Smooth muscle cell (in vitro differentiated cells): ENCODE results near the gene TTL. TPM values are rescaled to one million over a fixed set of nuclear protein-coding genes. Genes with fewer than 3 reads are reported as not detected.
A peak's percentile ranks its signal among the peaks of the same experiment; 100 is the strongest.
"Not testable (repeated sequence)": the region's sequence is repeated elsewhere in the genome, so short reads cannot be mapped to it uniquely, and the experiment has no call there.

Source experiments
- DNase-seq: peaks from one replicate; lab custom pipeline; 2025; ENCODE audit not compliant: unreplicated experiment; lab: John Stamatoyannopoulos, UW
- H2AFZ ChIP-seq: fragments of 200-600 bp; sonication (generic); 2 replicates; pipeline ENCODE4 v1.6.0; 2016; ENCODE audit warnings: antibody characterized with exemption, low read depth, mild to moderate bottlenecking
- H3F3A ChIP-seq: fragments of 200-600 bp; sonication (generic); 2 replicates; pipeline ENCODE4 v1.6.0; 2017; ENCODE audit warnings: antibody characterized with exemption, low read depth
- H3K27ac ChIP-seq: fragments of 200-600 bp; sonication (generic); 2 replicates; pipeline ENCODE4 v1.5.1; 2016; ENCODE audit warnings: low read depth, mild to moderate bottlenecking
- H3K27me3 ChIP-seq: fragments of 200-600 bp; sonication (generic); 2 replicates; pipeline ENCODE4 v1.6.1; 2016; ENCODE audit warnings: low read depth, mild to moderate bottlenecking
- H3K36me3 ChIP-seq: fragments of 200-600 bp; sonication (generic); 2 replicates; pipeline ENCODE4 v1.5.1; 2016; ENCODE audit warnings: low read depth
- H3K4me1 ChIP-seq: fragments of 200-600 bp; sonication (generic); 2 replicates; pipeline ENCODE4 v1.5.1; 2016; ENCODE audit warnings: low read depth
- H3K4me2 ChIP-seq: fragments of 200-600 bp; sonication (generic); 2 replicates; pipeline ENCODE4 v1.6.0; 2016; ENCODE audit warnings: mild to moderate bottlenecking
- H3K4me3 ChIP-seq: fragments of 200-600 bp; sonication (generic); 2 replicates; pipeline ENCODE4 v1.5.1; 2016; ENCODE audit warnings: mild to moderate bottlenecking
- H3K79me2 ChIP-seq: fragments of 200-600 bp; sonication (generic); 2 replicates; pipeline ENCODE4 v1.6.0; 2016; ENCODE audit warnings: low read depth, mild to moderate bottlenecking
- H3K9ac ChIP-seq: fragments of 200-600 bp; sonication (generic); 2 replicates; pipeline ENCODE4 v1.6.0; 2016; ENCODE audit warnings: low read depth
- H3K9me3 ChIP-seq: fragments of 200-600 bp; sonication (generic); replicated peaks from 2 replicates; pipeline ENCODE4 v1.5.1; 2016; ENCODE audit warnings: low read depth
- H4K20me1 ChIP-seq: fragments of 200-600 bp; sonication (generic); 2 replicates; pipeline ENCODE4 v1.6.0; 2016; ENCODE audit warnings: low read depth
- WGBS: methylation state at CpG from one replicate; pipeline ENCODE4 v1.1.7; 2016; ENCODE audit warnings: low lambda C conversion rate; 5-methylcytosine and 5-hydroxymethylcytosine counted together
- polyA plus RNA-seq: library from polyadenylated mRNA; unstranded; fragments of >200 nt; fragmentation: Nextera tagmentation; extraction: Ambion mirVana; gene quantifications from 2 replicates; pipeline ENCODE4 v1.2.1, GENCODE V29; 2016
- total RNA-seq: library from RNA; depleted of rRNA; stranded (reverse); fragments of >200 nt; gene quantifications from 2 replicates; pipeline ENCODE4 v1.2.3, GENCODE V29; 2014
- TF ChIP-seq, protein P1 (sequence below): fragments of 200-600 bp; sonication (generic); IDR thresholded peaks from 2 replicates; pipeline ENCODE4 v1.5.1; 2017; ENCODE audit warnings: borderline replicate concordance, mild to moderate bottlenecking, antibody characterized with exemption; ENCODE audit not compliant: insufficient read depth, poor library complexity, severe bottlenecking

TTL gene
- total and polyA plus RNA-seq, 2 experiments from 2014 or later, result 33.2 to 36.7 TPM

DNA sequence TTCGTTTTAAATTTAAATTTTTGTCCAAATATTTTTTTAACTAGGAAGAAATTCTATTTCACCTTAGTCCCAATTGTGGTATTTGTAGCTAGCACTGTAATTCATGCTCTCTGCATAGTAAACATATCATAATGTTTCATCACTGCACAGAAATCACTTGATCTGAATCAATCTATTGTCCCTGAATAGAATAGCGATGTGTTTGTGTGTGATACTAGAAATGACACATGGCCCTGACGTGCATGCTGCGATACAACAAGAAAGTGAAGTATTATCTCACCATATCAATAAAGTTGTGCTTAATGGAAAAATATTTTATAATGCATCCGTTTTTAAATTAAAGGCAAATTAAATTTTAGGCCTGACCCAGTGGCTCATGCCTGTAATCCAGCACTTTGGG, 10.0 kb downstream of the TTL start:
- peaks cover 14% of the 10 kb centered on the region for H3F3A ChIP-seq

GRCh38 chr2:112493048-112493447, 11.1 kb downstream of the TTL start:
- H3K4me2 ChIP-seq, result peak overlapping the region; percentile 47
- no peak overlapping the region for H3K4me3 ChIP-seq
- TF ChIP-seq, protein P1, sequence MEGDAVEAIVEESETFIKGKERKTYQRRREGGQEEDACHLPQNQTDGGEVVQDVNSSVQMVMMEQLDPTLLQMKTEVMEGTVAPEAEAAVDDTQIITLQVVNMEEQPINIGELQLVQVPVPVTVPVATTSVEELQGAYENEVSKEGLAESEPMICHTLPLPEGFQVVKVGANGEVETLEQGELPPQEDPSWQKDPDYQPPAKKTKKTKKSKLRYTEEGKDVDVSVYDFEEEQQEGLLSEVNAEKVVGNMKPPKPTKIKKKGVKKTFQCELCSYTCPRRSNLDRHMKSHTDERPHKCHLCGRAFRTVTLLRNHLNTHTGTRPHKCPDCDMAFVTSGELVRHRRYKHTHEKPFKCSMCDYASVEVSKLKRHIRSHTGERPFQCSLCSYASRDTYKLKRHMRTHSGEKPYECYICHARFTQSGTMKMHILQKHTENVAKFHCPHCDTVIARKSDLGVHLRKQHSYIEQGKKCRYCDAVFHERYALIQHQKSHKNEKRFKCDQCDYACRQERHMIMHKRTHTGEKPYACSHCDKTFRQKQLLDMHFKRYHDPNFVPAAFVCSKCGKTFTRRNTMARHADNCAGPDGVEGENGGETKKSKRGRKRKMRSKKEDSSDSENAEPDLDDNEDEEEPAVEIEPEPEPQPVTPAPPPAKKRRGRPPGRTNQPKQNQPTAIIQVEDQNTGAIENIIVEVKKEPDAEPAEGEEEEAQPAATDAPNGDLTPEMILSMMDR, result no peak
- H3K79me2 ChIP-seq, result peaks cover 16% of the 10 kb centered on the region
- DNase-seq, result no peak
- H4K20me1 ChIP-seq, result peaks cover 12% of the 10 kb centered on the region
- WGBS, result 93% methylated on average over 3 of the region's 3 CpGs
- H3K4me1 ChIP-seq, result no peaks in the 10 kb centered on the region
- H2AFZ ChIP-seq, result no peak overlapping the region
- no peak overlapping the region for H3K9ac ChIP-seq
- H3K27ac ChIP-seq, result peak overlapping the region; percentile 48
- peaks cover 14% of the 10 kb centered on the region for H3F3A ChIP-seq
- H3K27me3 ChIP-seq, result no peaks in the 10 kb centered on the region
- no peaks in the 10 kb centered on the region for H3K36me3 ChIP-seq
- no peaks in the 10 kb centered on the region for H3K9me3 ChIP-seq

More for the DNA sequence above, 10.0 kb downstream of the TTL start:
- H3K4me3 ChIP-seq, result no peak overlapping the region
- no peak overlapping the region for H3K9ac ChIP-seq
- no peak for DNase-seq
- peaks cover 19% of the 10 kb centered on the region for H4K20me1 ChIP-seq
- no peaks in the 10 kb centered on the region for H3K36me3 ChIP-seq
- H3K4me2 ChIP-seq, result no peak overlapping the region
- peaks cover 20% of the 10 kb centered on the region for H3K79me2 ChIP-seq
- H3K27me3 ChIP-seq, result no peaks in the 10 kb centered on the region
- H3K9me3 ChIP-seq, result no peaks in the 10 kb centered on the region
- H3K27ac ChIP-seq, result no peak overlapping the region
- TF ChIP-seq, protein P1, result no peak
- H2AFZ ChIP-seq, result no peak overlapping the region
- 97% methylated on average over 5 of the region's 5 CpGs for WGBS
- H3K4me1 ChIP-seq, result no peaks in the 10 kb centered on the region

GRCh38 chr2:112493858-112494648, 12.1 kb downstream of the TTL start:
- H3K27ac ChIP-seq, result peak overlapping the region; percentile 48
- TF ChIP-seq, protein P1, result no peak
- H3F3A ChIP-seq, result peaks cover 14% of the 10 kb centered on the region
- no peaks in the 10 kb centered on the region for H3K27me3 ChIP-seq
- H3K36me3 ChIP-seq, result no peaks in the 10 kb centered on the region
- no peak overlapping the region for H2AFZ ChIP-seq
- H3K79me2 ChIP-seq, result peaks cover 11% of the 10 kb centered on the region
- H3K4me3 ChIP-seq, result no peak overlapping the region
- peak overlapping the region; percentile 47 for H3K4me2 ChIP-seq
- H3K9ac ChIP-seq, result no peak overlapping the region
- H3K9me3 ChIP-seq, result no peaks in the 10 kb centered on the region
- 71% methylated on average over 9 of the region's 9 CpGs for WGBS
- DNase-seq, result no peak
- H3K4me1 ChIP-seq, result no peaks in the 10 kb centered on the region
- peaks cover 12% of the 10 kb centered on the region for H4K20me1 ChIP-seq

GRCh38 chr2:112494828-112495227, 12.9 kb downstream of the TTL start:
- no peak overlapping the region for H3K4me2 ChIP-seq
- TF ChIP-seq, protein P1, result no peak
- 77% methylated on average over 5 of the region's 5 CpGs for WGBS

DNA sequence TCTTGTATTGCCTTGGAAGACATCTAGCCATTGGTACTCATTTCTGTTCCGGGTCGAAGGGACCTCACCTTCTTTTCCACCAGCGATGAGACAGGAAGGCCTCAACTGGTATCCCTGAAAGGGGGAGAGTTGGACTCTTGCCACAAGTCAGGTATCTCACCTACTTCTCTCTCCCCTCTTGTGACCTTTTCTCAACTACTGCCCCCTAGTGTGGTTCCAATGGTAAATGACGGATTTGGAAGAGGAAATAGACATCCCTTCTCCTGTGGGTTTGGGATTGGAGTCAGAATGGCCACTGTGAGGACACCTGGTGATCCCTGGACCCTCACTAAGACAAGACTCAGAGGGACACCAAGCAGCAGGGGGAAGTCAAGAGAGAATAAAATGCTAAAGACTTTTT, 13.9 kb downstream of the TTL start:
- H3F3A ChIP-seq, result peaks cover 14% of the 10 kb centered on the region
- peaks cover 12% of the 10 kb centered on the region for H4K20me1 ChIP-seq
- H3K79me2 ChIP-seq, H2AFZ ChIP-seq, H3K9ac ChIP-seq, DNase-seq, H3K4me3 ChIP-seq, H3K9me3 ChIP-seq, H3K27me3 ChIP-seq, H3K27ac ChIP-seq, H3K4me2 ChIP-seq, H3K36me3 ChIP-seq, H3K4me1 ChIP-seq: not testable (repeated sequence)
- WGBS, result 75% methylated on average over 4 of the region's 4 CpGs

More at GRCh38 chr2:112494828-112495227, 12.9 kb downstream of the TTL start:
- H3K27me3 ChIP-seq, result no peaks in the 10 kb centered on the region
- no peaks in the 10 kb centered on the region for H3K36me3 ChIP-seq
- H3K9ac ChIP-seq, result no peak overlapping the region
- H2AFZ ChIP-seq, result no peak overlapping the region
- no peak overlapping the region for H3K4me3 ChIP-seq
- no peak for DNase-seq
- no peak overlapping the region for H3K27ac ChIP-seq
- H4K20me1 ChIP-seq, result peaks cover 12% of the 10 kb centered on the region
- no peaks in the 10 kb centered on the region for H3K4me1 ChIP-seq
- H3K9me3 ChIP-seq, result no peaks in the 10 kb centered on the region
- peaks cover 3% of the 10 kb centered on the region for H3K79me2 ChIP-seq
- H3F3A ChIP-seq, result peaks cover 14% of the 10 kb centered on the region
